Measurements from ENCODE around the gene COL15A1.

Gene COL15A1

DNA sequence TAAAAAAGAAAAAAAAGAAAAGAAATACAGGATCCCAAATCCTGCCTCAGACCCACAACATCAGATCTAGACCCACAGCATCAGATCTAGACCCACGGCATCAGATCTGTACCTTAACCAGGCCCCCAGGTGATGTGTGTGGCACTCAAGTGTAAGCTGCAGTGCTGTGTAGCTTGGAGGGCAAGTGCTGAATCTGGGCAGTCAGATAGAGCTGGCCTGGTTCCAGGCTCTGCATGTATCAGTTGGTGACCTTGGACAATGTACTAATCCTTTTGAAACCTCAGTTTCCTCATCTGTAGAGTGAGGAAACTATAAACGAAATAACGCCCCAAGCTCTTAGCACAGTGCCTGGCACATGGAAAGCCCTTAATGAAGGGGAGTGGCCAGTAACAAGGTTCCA is 16.7 kb downstream of the COL15A1 start:
- TF ChIP-seq SPI1 (IDR thresholded peaks at IDR 0.05; ENCODE audit: borderline replicate concordance, low read depth) (no peak), POLR2AphosphoS5 (IDR thresholded peaks at IDR 0.05; ENCODE audit: low read depth) (no peak), GABPA (IDR thresholded peaks at IDR 0.05; ENCODE audit: low read depth) (no peak)
- TF ChIP-seq, protein P1, sequence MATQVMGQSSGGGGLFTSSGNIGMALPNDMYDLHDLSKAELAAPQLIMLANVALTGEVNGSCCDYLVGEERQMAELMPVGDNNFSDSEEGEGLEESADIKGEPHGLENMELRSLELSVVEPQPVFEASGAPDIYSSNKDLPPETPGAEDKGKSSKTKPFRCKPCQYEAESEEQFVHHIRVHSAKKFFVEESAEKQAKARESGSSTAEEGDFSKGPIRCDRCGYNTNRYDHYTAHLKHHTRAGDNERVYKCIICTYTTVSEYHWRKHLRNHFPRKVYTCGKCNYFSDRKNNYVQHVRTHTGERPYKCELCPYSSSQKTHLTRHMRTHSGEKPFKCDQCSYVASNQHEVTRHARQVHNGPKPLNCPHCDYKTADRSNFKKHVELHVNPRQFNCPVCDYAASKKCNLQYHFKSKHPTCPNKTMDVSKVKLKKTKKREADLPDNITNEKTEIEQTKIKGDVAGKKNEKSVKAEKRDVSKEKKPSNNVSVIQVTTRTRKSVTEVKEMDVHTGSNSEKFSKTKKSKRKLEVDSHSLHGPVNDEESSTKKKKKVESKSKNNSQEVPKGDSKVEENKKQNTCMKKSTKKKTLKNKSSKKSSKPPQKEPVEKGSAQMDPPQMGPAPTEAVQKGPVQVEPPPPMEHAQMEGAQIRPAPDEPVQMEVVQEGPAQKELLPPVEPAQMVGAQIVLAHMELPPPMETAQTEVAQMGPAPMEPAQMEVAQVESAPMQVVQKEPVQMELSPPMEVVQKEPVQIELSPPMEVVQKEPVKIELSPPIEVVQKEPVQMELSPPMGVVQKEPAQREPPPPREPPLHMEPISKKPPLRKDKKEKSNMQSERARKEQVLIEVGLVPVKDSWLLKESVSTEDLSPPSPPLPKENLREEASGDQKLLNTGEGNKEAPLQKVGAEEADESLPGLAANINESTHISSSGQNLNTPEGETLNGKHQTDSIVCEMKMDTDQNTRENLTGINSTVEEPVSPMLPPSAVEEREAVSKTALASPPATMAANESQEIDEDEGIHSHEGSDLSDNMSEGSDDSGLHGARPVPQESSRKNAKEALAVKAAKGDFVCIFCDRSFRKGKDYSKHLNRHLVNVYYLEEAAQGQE (IDR thresholded peaks at IDR 0.05; ENCODE audit: insufficient replicate concordance, low read depth): no peak
- TF ChIP-seq, protein P2, sequence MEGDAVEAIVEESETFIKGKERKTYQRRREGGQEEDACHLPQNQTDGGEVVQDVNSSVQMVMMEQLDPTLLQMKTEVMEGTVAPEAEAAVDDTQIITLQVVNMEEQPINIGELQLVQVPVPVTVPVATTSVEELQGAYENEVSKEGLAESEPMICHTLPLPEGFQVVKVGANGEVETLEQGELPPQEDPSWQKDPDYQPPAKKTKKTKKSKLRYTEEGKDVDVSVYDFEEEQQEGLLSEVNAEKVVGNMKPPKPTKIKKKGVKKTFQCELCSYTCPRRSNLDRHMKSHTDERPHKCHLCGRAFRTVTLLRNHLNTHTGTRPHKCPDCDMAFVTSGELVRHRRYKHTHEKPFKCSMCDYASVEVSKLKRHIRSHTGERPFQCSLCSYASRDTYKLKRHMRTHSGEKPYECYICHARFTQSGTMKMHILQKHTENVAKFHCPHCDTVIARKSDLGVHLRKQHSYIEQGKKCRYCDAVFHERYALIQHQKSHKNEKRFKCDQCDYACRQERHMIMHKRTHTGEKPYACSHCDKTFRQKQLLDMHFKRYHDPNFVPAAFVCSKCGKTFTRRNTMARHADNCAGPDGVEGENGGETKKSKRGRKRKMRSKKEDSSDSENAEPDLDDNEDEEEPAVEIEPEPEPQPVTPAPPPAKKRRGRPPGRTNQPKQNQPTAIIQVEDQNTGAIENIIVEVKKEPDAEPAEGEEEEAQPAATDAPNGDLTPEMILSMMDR (IDR thresholded peaks at IDR 0.05; ENCODE audit: insufficient read depth, low read length): no peak
- H3K27ac ChIP-seq (replicated peaks): no peak overlapping the region
- DNase-seq (ENCODE audit: low read depth in 1 of 2, low spot score in 1 of 2): peak; percentile 29 to 30
- no peaks in the 10 kb centered on the region for H3K27me3 ChIP-seq (ENCODE audit: insufficient read depth, poor library complexity, severe bottlenecking)
- H3K4me3 ChIP-seq (replicated peaks; ENCODE audit: insufficient read depth, low read length): no peak overlapping the region

DNA sequence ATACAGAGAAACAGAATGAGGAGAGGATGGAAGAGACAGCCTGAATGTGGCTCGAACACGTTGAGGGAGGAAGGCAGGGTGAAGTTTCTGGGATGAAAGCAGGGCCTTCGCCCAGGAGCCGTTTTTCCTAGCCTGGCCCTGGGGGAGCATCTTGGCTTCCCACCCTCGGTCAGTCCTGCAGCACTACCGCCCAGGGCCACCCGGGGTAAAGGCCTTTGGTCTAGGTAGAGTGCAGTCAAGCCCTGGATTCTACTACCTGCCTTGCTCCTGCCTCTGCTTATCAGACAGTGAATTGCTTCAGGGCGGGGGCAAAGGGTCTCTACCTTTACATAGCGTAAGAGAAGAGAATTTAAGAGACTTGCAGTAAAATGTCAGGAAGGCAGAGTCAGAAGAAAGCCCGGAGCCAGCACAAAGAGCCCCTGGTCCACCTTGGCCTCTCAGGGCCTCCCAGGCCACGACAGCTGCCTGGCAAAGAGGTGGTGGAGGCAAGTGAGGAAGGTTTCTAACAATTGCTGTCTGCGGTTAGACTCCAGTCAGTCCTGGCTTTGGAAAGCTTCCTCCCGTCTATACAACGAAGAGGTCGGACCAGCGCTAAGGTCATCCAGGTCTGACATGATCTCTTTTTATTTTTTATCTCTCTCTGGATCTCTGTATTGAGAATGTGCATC is 17.9 kb downstream of the COL15A1 start:
- no peak for TF ChIP-seq SPI1 (IDR thresholded peaks at IDR 0.05; ENCODE audit: borderline replicate concordance, low read depth)
- TF ChIP-seq, protein P2 (IDR thresholded peaks at IDR 0.05; ENCODE audit: insufficient read depth, low read length): no peak
- TF ChIP-seq, protein P1 (IDR thresholded peaks at IDR 0.05; ENCODE audit: insufficient replicate concordance, low read depth): no peak
- no peak for TF ChIP-seq GABPA (IDR thresholded peaks at IDR 0.05; ENCODE audit: low read depth)
- TF ChIP-seq POLR2AphosphoS5 (IDR thresholded peaks at IDR 0.05; ENCODE audit: low read depth): no peak
- no peak for DNase-seq (ENCODE audit: low read depth in 1 of 2, low spot score in 1 of 2)
- H3K27ac ChIP-seq (replicated peaks): no peak overlapping the region
- H3K27me3 ChIP-seq (ENCODE audit: insufficient read depth, poor library complexity, severe bottlenecking): no peaks in the 10 kb centered on the region
- H3K4me3 ChIP-seq (replicated peaks; ENCODE audit: insufficient read depth, low read length): no peak overlapping the region

DNA sequence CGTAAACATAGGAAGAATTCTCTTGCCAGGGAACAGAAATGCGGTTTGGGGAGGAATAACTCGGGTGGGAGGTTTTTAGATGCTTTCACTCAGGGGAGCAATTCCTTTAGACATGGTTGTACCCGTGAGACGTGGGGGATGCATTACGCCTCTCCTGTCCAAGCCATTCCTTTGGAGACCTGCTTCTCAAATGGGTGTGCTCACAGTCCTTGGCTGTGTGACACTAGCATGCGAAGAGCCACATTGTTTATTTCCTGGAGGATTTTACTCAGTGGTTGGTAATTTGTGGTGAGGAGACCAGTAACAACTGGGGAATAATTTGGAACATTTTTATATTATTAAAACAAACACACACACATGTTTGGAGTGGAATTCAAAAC is 18.5 kb downstream of the COL15A1 start:
- TF ChIP-seq, protein P1 (IDR thresholded peaks at IDR 0.05; ENCODE audit: insufficient replicate concordance, low read depth): no peak
- TF ChIP-seq, protein P2 (IDR thresholded peaks at IDR 0.05; ENCODE audit: insufficient read depth, low read length): no peak
- no peak for TF ChIP-seq SPI1 (IDR thresholded peaks at IDR 0.05; ENCODE audit: borderline replicate concordance, low read depth)
- no peak for TF ChIP-seq GABPA (IDR thresholded peaks at IDR 0.05; ENCODE audit: low read depth)
- TF ChIP-seq POLR2AphosphoS5 (IDR thresholded peaks at IDR 0.05; ENCODE audit: low read depth): no peak
- no peak overlapping the region for H3K27ac ChIP-seq (replicated peaks)
- H3K27me3 ChIP-seq (ENCODE audit: insufficient read depth, poor library complexity, severe bottlenecking): no peaks in the 10 kb centered on the region
- no peak for DNase-seq (ENCODE audit: low read depth in 1 of 2, low spot score in 1 of 2)
- no peak overlapping the region for H3K4me3 ChIP-seq (replicated peaks; ENCODE audit: insufficient read depth, low read length)
